HG02981 (cell line): ENCODE results near the gene MBOAT2.

ENCODE experiments used
- ATAC-seq: cut with Tn5 transposase; IDR thresholded peaks from one replicate; pipeline ENCODE4 v1.9.1; 2021; ENCODE audit warnings: mild to moderate bottlenecking, moderate library complexity; ENCODE audit not compliant: unreplicated experiment

The MBOAT2 gene

DNA sequence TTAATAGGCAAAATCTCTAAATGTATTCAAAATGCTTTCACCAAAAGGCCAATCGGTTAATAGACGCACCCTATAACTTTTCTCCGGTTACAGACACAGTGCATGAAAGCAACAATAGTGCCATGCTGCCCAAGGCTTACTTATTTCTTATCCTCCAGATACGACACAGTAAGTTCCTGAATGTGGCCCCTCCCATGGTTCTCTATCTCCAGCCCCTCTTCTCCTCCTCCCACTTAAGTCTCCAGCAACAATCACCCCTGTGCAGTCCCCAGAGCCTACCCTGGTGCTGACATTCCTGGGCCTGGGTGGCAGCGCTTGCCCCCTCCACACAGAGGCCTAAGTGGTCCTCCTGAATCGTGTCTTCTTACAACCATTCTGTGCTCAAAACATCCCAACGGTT is 169.6 kb downstream of the MBOAT2 start:
- no peak for ATAC-seq

DNA sequence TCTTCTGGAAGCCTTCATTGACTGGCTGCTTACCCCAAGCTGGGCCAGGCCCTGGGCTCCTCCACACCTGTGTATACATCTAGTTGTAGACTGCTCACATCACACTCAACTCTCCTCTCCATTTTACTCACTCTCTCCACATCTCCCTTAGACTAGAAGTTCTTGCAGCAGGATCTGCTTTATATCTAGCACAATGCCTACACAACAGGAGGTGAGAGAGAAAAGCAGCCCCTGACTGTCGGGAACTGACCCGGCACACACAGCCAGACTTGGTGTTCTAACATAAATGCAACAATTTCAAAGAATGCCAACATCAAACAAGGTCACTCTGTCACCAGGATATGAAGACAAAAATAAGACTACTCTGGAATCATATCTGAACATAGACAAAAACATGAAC is 172.0 kb downstream of the MBOAT2 start:
- no peak for ATAC-seq

DNA sequence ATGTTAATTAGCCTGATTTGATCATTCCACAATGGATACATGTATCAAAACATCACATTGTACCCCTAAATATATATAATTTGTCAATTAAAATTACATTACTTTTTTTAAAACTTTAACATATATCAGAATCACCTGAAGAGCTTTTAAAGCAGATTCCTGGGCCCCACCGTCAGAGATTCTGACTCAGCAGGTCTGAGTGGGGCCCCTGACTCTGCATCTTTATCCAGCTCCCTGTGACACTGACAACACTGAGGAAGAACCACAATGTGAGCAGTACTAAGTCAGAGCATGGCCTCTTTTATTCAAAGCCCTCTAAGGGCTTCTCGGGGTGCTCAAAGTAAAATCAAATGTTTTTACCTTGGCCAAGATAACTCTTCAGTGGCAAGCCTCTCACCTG is 175.8 kb downstream of the MBOAT2 start:
- no peak for ATAC-seq

DNA sequence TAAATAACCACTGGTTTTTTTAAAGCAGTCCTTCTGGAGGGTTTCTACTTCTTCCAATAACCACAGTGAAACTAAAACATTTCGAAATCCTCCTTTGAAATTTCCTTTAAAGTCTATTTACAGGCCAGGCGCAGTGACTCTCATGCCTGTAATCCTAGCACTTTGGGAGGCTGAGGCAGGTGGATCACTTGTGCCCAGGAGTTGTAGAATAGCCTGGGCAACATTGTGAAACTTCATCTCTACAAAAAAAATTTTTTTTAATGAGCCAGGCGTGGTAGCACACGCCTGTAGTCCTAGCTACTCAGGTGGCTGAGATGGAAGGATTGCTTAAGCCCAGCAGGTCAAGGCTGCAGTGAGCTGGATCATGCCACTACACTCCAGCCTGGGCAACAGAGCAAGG is 181.3 kb downstream of the MBOAT2 start:
- ATAC-seq, result no peak

- no peak for ATAC-seq
These were observed 181.9 kb downstream of the MBOAT2 start for GRCh38 chr2:8821276-8822217.

GRCh38 chr2:8819948-8820347 is 183.5 kb downstream of the MBOAT2 start:
- no peak for ATAC-seq

DNA sequence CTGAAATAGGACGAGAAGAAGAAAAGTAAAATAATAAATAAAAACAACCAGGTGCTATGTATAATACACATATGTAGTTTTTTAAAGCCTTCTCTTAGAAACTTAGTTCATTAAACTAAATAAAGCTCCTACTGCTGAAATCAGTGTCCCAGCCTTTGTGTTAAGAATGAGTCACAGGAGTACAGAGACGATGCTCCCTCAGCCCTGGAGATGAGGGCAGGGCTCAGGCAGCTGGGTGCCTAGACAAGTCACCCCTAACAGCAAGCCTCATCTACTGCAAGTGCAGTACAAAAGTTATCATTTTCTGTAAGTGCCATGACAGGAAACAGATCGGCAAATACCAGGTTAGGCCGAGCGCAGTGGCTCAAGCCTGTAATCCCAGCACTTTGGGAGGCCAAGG is 184.3 kb downstream of the MBOAT2 start:
- ATAC-seq, result no peak

DNA sequence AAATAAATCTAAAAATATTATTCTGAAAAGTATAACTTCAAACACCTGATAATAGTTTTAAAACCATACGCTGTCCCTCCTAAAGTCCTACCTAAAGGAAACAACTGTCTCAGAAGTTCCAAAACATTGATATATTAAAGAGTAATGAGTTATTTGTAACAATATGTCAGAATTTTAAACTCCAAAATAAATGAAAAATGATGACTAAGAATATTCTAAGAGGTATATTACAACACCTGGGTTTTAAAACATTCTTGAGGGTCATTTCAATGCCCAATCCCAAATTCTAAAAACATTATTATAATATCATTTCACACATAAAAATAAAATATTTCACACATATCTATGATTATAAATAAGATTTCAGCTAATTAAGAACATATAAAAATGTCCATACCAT is 186.3 kb downstream of the MBOAT2 start:
- no peak for ATAC-seq

DNA sequence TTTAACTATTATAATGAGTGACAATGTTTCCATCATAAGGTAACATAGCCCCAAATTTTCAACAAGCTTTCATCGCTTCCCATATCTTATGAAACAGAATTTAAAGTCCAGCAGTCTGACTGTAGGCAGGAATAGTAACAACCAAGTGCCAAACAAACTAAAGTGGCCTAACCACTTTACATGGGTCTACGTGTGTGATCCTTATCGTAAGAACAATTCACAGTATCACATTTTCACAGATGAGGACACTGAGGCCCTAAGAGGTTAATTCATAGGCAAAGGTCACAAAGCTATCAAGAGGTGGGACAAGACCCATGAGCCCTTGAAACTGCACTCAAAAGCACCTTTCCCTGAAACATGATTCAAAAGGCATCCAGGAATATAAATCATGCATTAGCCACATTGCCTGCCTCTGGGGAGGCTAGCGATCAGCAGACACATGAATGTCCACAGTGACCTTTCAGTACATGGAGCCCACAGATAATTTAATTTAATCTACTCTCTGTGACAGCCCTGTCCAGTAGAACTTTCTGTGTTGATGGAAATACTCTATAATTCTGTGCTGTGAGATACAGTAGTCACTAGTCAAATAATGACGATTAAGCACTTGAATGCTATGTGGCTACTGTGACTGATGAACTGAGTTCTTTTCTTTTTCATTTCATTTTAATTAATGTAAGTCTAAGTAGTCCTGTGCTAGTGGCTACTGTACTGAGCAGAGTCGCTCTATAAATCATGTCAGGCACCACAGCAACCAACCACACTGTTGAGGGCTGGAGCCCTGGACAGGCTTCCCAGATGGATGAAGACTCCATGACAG is 196.4 kb downstream of the MBOAT2 start:
- ATAC-seq, result no peak

DNA sequence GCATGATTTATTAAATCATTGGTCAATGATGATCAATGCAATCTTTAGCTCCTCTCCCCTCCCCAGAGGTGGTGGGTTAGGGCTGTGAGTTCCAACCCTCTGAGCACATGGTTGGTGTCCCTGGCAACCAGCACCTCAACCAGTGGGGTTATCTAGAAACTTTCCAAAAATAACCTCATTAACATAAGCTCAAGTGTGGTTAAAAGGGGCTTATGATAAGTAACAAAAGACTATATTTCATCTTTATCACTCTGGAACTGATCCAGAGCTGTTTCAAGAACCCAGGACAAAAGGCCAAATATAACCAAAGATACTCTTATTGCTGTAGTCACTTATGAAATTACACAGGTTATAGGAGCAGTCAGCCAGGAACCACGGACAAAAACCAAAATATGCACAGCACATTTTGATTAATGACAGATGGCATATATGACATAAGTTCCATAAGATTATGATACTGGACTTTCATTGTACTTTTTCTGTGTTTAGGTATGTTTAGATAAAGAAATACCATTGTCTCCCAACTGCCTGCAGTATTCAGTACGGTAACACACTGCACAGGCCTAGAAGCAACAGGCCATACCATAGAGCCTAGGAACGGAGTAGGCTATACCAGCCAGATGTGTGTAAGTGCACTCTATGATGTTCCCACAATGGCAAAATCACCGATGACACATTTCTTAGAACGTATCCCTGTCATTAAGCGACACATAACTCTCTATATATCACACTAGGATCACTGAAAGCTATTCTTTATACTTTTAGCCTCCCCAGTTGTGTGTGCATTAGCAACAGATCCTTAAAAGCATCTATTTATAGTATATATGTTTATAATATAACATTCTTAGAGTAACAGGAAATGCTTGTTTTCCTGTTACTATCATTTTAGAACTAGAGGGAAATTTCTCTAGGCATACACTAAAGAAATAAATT is 197.9 kb downstream of the MBOAT2 start:
- ATAC-seq, result no peak

DNA sequence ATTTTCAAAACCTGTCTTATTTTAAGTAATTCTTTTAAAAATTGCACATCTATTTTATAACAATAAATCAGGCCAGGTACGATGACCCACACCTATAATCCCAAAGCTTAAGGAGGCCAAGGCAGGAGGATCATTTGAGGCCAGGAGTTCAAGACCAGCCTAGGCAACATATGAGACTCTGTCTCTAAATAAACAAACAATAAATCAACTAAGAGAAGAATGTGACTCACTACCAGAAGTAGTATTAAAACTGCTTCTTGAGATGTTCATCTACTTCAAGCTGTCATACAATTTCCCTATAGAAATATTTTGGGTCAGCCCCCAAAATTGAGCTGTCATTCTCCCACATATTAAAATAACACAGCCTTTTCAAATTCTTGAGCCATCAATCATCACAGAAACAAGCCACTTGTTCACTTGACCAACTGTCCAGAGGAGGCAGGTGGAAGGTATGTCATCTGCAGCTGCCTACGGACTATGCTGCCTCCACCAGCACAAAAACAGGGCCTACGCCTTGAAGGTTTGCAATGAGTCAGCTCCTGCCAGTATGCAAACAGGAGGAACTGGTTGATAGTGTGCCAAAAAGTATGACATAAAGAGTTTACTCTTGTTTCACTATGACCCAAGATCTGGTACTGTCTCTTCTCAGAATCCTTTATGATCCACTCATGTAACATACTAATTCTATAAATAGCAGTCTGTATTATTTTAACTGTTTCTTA is 199.7 kb downstream of the MBOAT2 start:
- ATAC-seq, result peak; percentile 97

GRCh38 chr2:8802741-8803140 is 200.7 kb downstream of the MBOAT2 start:
- no peak for ATAC-seq
